ENCODE data around the gene CLDN16. TPM values are rescaled to one million over a fixed set of nuclear protein-coding genes. Genes with fewer than 3 reads are reported as not detected.

The CLDN16 gene
- total RNA-seq, 1 experiment from 2014 or later = not detected

- H3K4me1 Mint-ChIP-seq = no peaks in the 10 kb centered on the region
- H3K9me3 Mint-ChIP-seq = no peaks in the 10 kb centered on the region
- H3K4me3 Mint-ChIP-seq = no peak overlapping the region
- no peaks in the 10 kb centered on the region for H3K27me3 Mint-ChIP-seq (ENCODE audit: low read depth)
- DNase-seq (ENCODE audit: low spot score) = no peak
- no peak for TF ChIP-seq ZSCAN18 (CRISPR knock-in tag; IDR thresholded peaks at IDR 0.05)
- no peak for TF ChIP-seq ZMAT4 (CRISPR knock-in tag; IDR thresholded peaks at IDR 0.05)
- TF ChIP-seq ZNF425 (CRISPR knock-in tag; conservative IDR thresholded peaks at IDR 0.05) = no peak
- no peak for TF ChIP-seq OVOL2 (CRISPR knock-in tag; IDR thresholded peaks at IDR 0.05; ENCODE audit: borderline replicate concordance)
- TF ChIP-seq KAT7 (CRISPR knock-in tag; IDR thresholded peaks at IDR 0.05; ENCODE audit: borderline replicate concordance) = no peak
- no peak for TF ChIP-seq GABPB1 (CRISPR knock-in tag; IDR thresholded peaks at IDR 0.05)
- TF ChIP-seq NR2C2 (CRISPR knock-in tag; IDR thresholded peaks at IDR 0.05) = no peak
- no peak for TF ChIP-seq CDX4 (CRISPR knock-in tag; IDR thresholded peaks at IDR 0.05; ENCODE audit: borderline replicate concordance)
- POLR2A ChIA-PET = no interaction called here
- CTCF ChIA-PET = no interaction called here
- no peaks in the 10 kb centered on the region for H3K36me3 Mint-ChIP-seq
- no peak for ATAC-seq
- no peak overlapping the region for H3K27ac Mint-ChIP-seq
Measured at GRCh38 chr3:190448256-190448655, 60.3 kb downstream of the CLDN16 start.

GRCh38 chr3:190449801-190450200 is 61.8 kb downstream of the CLDN16 start, which contains the start of gene TMEM207:
Gene TMEM207, minus strand, starts transcription at chr3:190449901. Its CDS starts 92 bp downstream, at chr3:190449809.
- no peak within 1 kb of the TSS for H3K27ac Mint-ChIP-seq
- no peak for ATAC-seq
- ChIA-PET CTCF (no interaction called here), POLR2A (no interaction called here)
- DNase-seq (ENCODE audit: low spot score) = no peak
- H3K4me3 Mint-ChIP-seq = no peak within 1 kb of the TSS
- TF ChIP-seq USF1 (CRISPR knock-in tag; IDR thresholded peaks at IDR 0.05) = no peak
- TF ChIP-seq ZNF121 (CRISPR knock-in tag; IDR thresholded peaks at IDR 0.05) = no peak
- no peak for TF ChIP-seq EMX1 (CRISPR knock-in tag; IDR thresholded peaks at IDR 0.05)
- 0 out of 2 replicates have a peak, but pooled peaks cover 3% of the 10 kb centered on the region for H3K4me1 Mint-ChIP-seq
- H3K36me3 Mint-ChIP-seq = no peaks in the 10 kb centered on the region
- H3K27me3 Mint-ChIP-seq (ENCODE audit: low read depth) = no peaks in the 10 kb centered on the region
- no peaks in the 10 kb centered on the region for H3K9me3 Mint-ChIP-seq

GRCh38 chr3:190455828-190456227 is 67.9 kb downstream of the CLDN16 start:
- Mint-ChIP-seq H3K27me3 (ENCODE audit: low read depth) (no peaks in the 10 kb centered on the region), H3K9me3 (no peaks in the 10 kb centered on the region), H3K36me3 (no peaks in the 10 kb centered on the region), H3K4me1 (0 out of 2 replicates have a peak, but pooled peaks cover 3% of the 10 kb centered on the region), H3K27ac (no peak overlapping the region), H3K4me3 (no peak overlapping the region)
- ChIA-PET CTCF (no interaction called here), POLR2A (no interaction called here)
- no peak for DNase-seq (ENCODE audit: low spot score)
- no peak for ATAC-seq
- TF ChIP-seq TEAD4 (CRISPR knock-in tag; IDR thresholded peaks at IDR 0.05) (no peak), FOXK1 (CRISPR knock-in tag; IDR thresholded peaks at IDR 0.05) (no peak), AFF4 (CRISPR knock-in tag; IDR thresholded peaks at IDR 0.05; ENCODE audit: borderline replicate concordance) (no peak), ATF6 (CRISPR knock-in tag; IDR thresholded peaks at IDR 0.05) (no peak), NR1H2 (CRISPR knock-in tag; IDR thresholded peaks at IDR 0.05) (no peak), KAT7 (CRISPR knock-in tag; IDR thresholded peaks at IDR 0.05; ENCODE audit: borderline replicate concordance) (no peak), SMAD3 (CRISPR knock-in tag; IDR thresholded peaks at IDR 0.05; ENCODE audit: borderline replicate concordance) (no peak), EMX1 (CRISPR knock-in tag; IDR thresholded peaks at IDR 0.05) (no peak), ZNF671 (CRISPR knock-in tag; IDR thresholded peaks at IDR 0.05) (no peak)

Data from WTC11 (cell line).